GM20000 (cell line): ENCODE measurements around the gene ANTXR1.

Source experiments
- DNase-seq: peaks from one replicate; pipeline ENCODE4 v3.0.0; 2012; ENCODE audit warnings: low spot score
- TF ChIP-seq, protein P1 (sequence below): IDR thresholded peaks from 2 replicates; pipeline ENCODE4 v1.5.1; 2012; ENCODE audit warnings: mild to moderate bottlenecking, control low read depth; ENCODE audit errors: extremely low read depth, missing control alignments

ANTXR1 gene

DNA sequence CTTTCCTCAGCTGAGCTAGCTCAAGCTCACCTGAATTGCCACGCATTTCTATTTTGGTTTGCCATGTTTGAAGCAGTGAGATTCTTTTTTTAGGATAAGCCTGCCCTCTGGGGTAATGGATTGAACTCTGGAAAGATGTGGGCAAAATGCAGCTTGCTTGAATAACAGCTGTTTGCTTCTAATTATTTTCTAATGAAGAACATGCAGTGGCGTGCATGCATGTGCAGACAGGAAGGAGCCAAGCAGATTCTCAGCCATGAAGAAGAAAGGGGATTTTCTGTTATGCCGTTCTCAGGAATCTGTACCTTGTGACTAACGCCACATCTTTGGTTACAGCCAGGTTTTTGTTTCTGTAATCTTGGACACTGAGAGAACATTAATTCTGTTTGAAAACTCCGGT is 171.2 kb downstream of the ANTXR1 start:
- TF ChIP-seq, protein P1, sequence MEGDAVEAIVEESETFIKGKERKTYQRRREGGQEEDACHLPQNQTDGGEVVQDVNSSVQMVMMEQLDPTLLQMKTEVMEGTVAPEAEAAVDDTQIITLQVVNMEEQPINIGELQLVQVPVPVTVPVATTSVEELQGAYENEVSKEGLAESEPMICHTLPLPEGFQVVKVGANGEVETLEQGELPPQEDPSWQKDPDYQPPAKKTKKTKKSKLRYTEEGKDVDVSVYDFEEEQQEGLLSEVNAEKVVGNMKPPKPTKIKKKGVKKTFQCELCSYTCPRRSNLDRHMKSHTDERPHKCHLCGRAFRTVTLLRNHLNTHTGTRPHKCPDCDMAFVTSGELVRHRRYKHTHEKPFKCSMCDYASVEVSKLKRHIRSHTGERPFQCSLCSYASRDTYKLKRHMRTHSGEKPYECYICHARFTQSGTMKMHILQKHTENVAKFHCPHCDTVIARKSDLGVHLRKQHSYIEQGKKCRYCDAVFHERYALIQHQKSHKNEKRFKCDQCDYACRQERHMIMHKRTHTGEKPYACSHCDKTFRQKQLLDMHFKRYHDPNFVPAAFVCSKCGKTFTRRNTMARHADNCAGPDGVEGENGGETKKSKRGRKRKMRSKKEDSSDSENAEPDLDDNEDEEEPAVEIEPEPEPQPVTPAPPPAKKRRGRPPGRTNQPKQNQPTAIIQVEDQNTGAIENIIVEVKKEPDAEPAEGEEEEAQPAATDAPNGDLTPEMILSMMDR, result no peak
- DNase-seq, result no peak

DNA sequence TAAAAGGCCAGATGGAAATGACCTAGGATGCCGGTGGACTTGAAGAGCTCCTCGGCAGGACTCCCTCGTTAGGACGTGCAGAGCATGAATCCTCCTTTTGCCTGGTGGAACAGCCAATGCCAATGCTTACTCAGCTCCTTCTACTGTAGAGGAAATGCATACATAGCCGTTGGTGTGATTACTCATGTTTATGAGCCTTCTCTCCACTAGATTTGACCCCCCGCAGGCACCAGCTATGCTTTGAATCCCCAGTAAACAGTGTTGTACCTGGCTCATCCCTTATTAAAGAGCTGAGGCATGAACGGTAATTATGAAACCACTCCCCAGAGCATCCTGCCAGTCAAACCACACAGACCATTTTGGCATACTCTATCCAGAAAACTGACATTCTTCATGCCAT is 172.8 kb downstream of the ANTXR1 start:
- DNase-seq, result no peak
- TF ChIP-seq, protein P1, result no peak

DNA sequence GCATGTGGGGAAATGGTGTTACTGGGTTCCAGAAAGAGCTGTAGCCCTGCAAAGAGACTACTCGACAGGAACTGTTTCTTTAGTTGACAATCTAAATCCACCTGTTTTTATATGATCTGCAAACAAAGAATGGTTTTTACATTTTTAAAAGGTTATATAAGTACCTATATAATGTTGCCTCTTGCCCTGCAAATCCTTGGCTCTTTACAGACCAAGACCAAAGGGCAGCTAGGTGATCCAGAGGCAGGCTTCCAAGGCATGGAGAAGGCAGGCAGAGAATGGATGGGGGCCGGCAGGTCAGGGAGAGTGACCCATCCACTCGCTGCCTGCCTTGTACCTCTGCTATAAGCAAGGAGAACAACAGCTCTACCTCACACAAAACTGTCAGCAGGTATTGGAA is 173.6 kb downstream of the ANTXR1 start:
- DNase-seq, result no peak
- TF ChIP-seq, protein P1, result no peak

DNA sequence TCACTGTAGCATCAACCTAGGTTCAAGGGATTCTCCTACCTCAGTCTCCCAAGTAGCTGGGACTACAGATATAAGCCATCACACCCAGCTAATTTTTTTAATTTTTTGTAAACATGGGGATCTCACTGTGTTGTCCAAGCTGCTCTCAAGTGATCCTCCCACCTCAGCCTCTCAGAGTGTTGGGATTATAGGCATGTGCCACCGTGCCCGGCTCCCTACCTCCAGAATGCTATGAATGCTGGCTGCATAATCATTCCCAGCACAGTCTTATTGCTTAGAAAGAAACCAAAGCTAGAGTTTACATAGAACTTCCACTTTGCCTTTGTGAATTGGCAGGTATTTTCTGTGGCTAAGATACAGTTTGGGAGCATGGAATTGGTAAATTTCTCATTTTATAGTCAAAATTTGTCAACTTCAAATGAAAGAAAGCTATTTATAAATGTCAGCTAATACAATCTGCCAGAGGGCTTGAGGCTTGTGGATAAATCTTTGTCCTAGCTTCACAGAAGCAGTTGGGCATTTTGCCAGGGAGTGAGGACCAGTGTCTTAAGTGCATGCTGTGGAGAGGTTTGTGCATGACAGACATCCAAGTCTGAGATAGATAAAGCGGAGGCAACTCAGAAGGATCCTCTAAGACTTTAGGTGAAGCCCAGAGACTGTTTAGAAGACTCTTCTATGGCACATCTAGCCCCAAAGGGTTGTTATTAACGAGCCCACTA is 175.4 kb downstream of the ANTXR1 start:
- DNase-seq, result no peak
- TF ChIP-seq, protein P1, result no peak

DNA sequence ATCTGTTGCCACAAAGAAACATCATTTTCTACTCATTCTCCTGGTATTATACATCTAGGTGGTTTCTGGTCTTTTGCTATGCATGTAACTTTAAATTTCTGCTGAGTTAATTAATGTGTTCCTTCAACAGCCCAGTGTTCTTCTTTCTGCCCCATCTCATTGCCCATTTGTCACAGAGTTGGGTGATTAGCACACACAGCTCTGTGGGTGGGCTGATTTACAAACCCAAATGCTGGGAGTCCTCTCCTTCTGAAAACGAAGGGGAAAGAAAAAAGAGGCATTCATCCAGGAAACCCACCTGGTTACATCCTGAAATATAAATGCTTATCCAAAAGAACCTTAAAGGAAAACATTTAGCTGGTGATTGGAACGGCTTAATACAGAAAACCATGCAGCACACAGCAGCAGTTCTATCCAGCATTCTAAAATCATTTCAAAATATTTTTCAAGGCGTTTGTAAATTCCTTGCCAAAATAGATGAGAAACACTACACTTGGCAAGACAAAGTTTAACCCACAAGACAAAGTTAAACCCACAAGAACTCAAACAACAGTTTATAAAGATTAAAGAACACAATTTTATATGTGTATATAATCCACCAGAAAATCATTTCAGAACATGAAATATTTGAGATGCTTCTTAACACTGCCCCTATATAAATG is 177.9 kb downstream of the ANTXR1 start:
- no peak for DNase-seq
- TF ChIP-seq, protein P1, result no peak

DNA sequence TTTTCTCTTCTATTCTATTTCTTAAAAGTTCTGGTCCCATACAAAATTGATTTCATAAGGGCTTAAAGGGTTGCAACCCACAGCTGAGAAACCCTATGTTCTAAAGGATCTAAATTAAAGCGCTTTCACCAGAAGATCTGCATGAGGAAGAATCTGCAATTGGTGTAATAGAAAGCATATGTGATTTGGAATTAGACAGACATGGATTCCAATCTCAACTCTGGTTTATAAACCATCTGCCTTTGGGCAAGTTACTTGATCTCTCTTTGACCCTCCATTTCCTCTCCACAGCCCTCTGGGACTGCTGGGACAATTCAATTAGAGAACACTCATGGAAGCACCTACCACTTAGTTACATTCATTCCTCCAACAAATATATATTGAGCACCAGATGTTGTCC is 178.7 kb downstream of the ANTXR1 start:
- TF ChIP-seq, protein P1, result no peak
- no peak for DNase-seq

DNA sequence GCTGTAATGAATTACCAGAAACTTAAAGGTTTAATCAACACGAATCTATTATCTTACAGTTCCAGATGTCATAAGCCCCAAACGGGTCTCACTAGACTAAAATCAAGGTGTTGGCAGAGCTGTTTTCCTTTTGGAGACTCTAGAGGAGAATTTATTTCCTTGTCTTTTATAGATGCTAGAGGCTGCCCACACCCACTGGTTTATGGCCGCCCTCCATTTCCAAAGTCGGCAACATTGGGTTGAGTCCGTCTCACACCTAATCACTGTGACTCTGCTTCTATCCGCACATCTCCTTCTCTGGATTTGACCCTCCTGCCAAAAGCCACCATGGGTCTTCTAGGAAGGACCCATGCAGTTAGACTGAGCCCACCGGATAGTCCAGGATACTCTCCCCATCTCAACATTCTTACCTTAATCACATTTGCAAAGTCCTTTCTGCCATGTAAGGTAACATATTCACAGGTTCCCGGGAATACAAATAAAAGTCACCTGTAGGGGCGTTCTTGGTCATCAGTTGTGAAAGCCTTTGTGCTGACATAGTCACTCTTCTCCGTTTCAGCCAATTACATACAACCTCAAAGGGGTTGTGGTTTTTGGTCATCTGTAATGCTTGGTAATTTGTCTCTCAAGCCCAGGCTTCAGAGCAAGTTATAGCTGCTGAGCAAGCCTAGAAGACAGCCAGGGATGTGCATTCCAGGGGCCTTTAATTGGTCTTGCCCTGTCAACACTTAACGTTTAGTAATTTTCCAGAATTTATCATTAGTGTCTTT is 179.4 kb downstream of the ANTXR1 start:
- DNase-seq, result no peak
- TF ChIP-seq, protein P1, result no peak
